C4-2B (cell line): ENCODE results near the gene DLG4.

Experiments
- ZFX ChIP-seq: fragments of 450-650 bp; IDR thresholded peaks from 2 replicates; pipeline ENCODE4 v1.6.1; 2017
- TF ChIP-seq, protein P1 (sequence below): fragments of 450-650 bp; conservative IDR thresholded peaks from 2 replicates; pipeline ENCODE4 v1.5.1; 2017; ENCODE audit warnings: mild to moderate bottlenecking

GRCh38 chr17:7258731-7259554, 39.3 kb upstream of the DLG4 start:
- TF ChIP-seq, protein P1, sequence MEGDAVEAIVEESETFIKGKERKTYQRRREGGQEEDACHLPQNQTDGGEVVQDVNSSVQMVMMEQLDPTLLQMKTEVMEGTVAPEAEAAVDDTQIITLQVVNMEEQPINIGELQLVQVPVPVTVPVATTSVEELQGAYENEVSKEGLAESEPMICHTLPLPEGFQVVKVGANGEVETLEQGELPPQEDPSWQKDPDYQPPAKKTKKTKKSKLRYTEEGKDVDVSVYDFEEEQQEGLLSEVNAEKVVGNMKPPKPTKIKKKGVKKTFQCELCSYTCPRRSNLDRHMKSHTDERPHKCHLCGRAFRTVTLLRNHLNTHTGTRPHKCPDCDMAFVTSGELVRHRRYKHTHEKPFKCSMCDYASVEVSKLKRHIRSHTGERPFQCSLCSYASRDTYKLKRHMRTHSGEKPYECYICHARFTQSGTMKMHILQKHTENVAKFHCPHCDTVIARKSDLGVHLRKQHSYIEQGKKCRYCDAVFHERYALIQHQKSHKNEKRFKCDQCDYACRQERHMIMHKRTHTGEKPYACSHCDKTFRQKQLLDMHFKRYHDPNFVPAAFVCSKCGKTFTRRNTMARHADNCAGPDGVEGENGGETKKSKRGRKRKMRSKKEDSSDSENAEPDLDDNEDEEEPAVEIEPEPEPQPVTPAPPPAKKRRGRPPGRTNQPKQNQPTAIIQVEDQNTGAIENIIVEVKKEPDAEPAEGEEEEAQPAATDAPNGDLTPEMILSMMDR, result no peak
- no peak for TF ChIP-seq ZFX
